Measurements from ENCODE around the gene BCL2L13.
"Not testable (repeated sequence)": the region's sequence is repeated elsewhere in the genome, so short reads cannot be mapped to it uniquely, and the experiment has no call there.

The BCL2L13 gene

GRCh38 chr22:17728786-17729185 lies 90.2 kb downstream of the BCL2L13 start:
- no peak for DNase-seq

DNA sequence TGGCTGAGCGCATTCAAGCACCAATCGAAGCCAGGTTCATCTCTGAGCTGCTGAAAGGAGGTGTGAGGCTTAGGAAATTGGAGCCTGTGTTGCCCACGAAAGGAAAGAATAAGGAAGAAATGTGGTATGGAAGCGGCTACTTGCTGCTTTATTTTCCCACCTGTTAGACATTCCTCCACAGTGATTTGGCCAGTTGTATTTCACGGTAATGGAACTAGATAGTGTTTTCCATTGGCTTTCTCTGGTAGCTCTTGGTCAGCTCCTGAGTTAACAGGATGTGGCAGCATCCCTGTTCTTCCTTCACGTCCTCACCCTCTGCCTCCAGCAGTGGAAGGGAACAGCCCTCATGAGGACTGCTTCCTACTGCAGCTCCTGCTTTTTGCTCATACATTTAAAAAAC lies 91.0 kb downstream of the BCL2L13 start:
- no peak for DNase-seq

DNA sequence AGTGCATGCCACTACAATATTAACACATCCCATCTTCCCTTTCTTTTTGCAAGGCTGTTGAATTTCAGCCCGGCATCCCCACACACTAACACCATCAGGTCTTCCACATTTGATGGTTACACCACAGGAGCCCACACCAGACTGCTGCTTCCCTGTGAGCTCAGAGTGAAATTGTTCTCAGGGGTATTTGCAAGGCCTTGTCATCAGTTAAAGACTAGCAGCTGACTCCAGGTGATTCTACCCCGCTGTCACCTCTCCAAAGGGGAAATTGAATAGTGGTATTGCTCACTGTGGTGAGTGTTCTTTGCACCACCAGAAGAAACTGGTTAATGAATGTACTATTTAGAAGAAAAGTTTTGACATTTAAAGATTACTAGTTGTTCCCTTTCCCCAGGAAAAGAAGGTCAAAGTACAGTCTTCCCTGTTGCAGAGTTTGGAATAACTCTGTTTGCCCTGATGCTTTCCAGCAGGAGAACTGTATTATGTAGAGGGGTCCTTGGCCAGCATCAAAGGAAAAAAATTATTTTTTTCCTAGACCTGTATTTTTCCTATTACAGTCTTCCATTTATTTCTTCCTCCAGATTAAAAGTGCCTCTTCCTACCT lies 93.8 kb downstream of the BCL2L13 start:
- no peak for DNase-seq

DNA sequence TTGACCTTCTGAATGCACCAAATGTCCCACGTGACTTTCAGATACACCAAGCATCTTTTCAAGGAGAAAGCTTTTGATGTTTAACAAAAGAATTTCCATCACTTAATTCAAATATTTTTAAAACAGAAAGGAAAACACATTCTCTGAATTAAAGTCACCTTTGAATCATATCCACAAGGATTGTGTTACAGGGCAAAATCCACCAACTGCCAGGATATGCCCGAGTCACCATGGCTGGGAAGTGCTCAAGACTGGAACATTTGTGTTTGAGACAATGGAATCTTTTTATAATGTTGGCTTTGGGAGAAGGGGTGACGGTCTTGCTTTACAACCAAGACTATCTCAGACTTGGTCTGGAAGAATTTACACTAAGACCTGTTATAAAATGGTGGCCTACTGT lies 94.9 kb downstream of the BCL2L13 start:
- no peak for DNase-seq

GRCh38 chr22:17734187-17734586 lies 95.6 kb downstream of the BCL2L13 start:
- no peak for DNase-seq

- DNase-seq: no peak
Measured at GRCh38 chr22:17738386-17739128, 100.0 kb downstream of the BCL2L13 start.

GRCh38 chr22:17739196-17739975 lies 100.8 kb downstream of the BCL2L13 start:
- no peak for DNase-seq

- no peak for DNase-seq
Measured at GRCh38 chr22:17741866-17742526, 103.4 kb downstream of the BCL2L13 start.

DNA sequence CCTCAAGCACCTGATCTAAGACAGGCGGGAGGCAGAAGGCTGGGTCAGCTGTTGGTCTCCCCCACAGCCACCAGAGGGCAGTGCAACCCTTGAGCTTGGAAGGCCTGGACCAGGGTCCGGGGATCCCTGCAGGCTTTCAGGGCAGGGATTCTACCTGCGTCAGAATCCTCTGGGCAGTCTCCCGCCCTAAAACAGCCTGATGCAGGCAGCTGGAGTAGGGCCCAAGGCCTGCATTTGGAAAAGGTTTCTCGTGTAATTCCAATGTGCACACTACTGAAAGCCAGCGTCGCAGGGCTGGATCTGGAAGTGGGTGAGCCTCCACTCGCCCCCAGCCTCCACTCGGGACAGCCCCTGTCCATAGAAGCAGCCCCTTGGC lies 104.0 kb downstream of the BCL2L13 start:
- DNase-seq: peak; percentile 38 to 73 (median 60)

- DNase-seq: no peak
Measured at GRCh38 chr22:17743661-17744411, 105.3 kb downstream of the BCL2L13 start.

GRCh38 chr22:17744430-17744829 lies 105.9 kb downstream of the BCL2L13 start:
- no peak for DNase-seq

DNA sequence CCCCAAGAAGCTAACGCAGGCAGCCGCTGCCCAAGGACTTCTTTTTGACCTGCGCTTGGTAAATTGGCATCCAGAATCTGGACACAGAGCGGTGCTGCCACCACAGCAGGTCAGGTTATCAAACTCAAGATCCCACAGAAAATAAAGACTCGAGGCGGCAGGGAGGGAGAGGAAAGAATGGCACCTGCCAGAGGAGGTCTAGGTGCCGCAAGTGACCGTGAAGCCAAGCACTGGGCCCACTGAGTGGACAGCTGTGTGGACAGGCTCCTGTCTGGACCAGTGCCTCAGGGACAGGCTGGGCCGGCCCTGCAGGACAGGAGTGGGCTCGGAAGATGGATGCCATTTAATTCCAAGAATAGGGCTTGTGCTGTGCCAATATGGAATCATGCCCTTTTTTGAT lies 108.4 kb downstream of the BCL2L13 start:
- no peak for DNase-seq

DNA sequence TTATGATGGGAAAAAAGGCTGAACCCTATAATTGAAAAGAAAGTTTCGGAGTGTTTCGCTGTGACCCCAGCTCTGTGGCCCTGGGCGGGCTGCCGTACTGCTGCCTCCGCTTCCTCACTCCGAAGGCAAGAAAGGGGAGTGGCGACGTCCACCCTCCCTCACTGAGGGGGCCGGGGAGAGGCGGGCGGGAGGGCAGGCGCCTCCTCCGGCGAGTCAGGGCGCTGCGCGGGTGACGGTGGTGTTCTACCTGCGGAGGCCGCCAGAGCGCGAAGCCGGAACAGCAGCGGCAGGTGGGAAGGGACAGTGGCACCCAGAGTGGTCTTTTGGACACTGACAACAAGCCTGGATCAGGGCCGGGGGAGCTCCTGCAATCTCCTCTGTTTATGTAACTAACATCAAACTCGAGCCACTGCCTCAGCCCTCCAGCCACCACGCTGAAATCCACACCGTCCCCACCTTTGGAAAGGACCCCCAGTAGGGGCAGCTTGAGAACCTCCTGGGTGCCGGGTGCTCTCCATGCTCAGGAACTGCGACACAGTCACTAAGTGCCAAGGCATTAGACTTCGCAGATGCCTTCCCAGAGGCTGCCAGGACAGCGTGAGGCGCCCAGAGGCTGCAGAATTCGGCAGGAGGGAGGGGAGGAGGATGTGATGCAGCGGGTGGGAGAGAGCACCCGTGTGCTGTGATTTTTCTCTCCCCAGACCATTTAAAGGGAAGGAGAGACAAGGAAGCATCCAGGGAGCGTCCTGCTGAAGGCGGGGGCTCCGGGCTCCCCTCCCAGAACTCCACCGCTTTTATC lies 110.2 kb downstream of the BCL2L13 start:
- no peak for DNase-seq

DNA sequence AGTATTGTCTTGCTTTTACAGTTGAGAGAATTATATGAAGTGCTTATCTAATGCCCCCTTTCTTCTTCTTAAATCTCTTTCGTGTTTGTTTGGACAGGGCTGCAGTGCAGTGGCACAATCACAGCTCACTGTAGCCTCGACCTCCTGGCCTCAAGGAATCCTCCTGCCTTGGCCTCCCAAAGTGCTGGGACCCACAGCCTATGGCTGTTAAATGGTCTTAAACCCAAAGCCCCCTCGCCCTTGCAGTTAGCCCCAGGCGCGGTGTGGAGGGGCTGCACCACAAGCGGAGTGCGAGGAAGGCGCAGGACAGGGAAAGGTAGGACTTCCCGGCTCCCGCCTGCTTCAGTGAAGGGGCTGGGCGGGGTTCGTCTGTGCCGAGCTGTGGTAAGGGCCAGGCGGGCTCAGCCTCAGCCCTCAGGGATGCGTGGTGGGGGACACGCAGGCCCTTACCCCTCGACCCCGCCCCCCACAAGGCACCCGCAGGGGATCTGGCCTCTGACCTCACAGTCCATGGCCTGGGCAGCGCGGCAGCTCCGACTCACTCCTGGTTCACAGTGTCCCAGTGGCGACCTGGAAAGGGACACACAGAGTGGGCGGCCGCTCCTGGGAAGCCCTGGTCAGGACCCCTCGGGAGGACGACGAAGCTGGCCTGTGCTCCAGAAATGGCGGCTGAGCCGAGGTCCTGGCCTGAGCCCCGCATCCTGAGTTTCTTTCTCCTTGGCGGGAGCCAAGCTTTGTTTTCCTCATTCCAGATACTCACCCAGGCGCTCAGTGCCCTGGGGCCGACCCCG lies 111.2 kb downstream of the BCL2L13 start:
- DNase-seq: no peak

DNA sequence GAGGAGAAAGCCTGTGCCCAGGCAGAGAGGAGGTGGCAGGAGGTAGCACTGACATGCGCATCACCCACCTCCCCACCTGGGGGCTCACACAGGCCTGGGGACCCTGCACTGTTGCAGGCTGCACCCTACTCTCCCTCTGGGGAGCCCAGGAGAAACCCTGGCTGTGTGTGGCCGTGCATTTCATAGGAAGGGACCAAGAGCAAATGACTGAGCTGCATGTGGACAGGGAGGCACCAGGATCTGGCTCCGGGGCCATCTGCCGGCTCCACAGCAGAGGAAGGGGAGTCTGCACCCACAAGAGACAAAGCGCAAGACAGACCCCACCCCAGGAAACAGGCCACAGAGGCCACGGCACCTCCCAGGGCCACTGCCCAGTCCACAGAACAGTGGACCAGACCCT lies 113.0 kb downstream of the BCL2L13 start:
- no peak for DNase-seq

DNA sequence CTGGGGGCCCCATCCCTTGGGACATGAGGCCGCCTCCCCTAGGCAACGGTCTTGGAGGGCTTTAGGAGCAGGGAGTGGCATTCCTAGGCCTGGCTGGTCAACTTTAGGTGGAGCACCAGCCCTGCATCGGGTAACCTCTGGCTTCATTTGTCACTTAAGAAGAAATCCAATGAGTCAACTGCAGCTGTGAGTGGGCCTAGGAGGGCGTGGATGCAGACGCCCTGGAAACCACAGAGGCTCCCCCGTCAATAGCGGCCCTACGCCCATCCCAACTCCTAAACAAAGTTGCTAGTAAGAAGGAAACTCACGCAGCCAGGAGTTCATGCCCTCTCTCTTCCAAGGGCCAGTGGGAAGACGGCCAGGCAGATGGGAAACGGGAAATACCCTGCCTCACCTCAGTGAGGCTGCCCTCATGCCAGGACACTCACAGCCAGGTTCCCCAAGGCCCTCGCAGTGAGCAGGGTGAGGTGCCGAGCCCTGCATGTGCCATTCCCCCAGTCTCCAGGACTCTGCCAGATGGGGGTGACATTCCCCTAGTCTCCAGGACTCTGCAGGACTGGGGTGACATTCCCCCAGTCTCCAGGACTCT lies 114.9 kb downstream of the BCL2L13 start:
- no peak for DNase-seq

DNA sequence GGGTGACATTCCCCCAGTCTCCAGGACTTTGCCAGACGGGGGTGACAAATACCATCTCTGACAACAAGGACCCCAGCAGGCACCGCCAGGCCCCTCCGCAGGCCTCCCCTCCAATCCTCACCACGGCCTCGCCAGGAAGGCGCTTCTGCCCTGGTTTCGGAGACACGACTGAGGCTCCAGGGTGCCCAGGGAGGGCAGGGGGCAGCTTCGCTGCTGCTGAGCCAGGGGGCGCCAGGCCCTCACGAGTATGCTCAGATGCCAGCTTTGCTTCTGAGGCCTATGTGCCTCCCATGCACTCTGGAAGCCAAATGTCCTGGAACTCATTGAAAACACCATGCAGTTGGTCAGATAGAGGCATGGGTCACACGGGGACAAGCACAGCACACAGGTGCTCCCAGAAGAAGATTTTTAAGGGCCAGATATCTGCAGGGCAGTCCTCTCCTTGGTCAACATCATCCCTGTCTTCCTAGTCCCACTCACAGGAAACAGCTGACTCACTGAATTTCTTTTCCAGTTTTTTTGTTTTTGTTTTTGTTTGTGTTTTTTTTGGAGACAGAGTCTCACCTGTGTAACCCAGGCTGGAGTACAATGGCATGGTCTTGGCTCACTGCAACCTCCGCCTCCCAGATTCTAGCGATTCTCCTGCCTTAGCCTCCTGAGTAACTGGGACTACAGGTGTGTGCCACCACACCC lies 115.8 kb downstream of the BCL2L13 start:
- DNase-seq: no peak

GRCh38 chr22:17761138-17761488 lies 122.6 kb downstream of the BCL2L13 start:
- no peak for DNase-seq

- DNase-seq: not testable (repeated sequence)
Measured at GRCh38 chr22:17763442-17763841, 124.9 kb downstream of the BCL2L13 start.

- DNase-seq: no peak
Measured at GRCh38 chr22:17764036-17764435, 125.5 kb downstream of the BCL2L13 start.
